ENCODE results near the gene GPR132.

Gene GPR132

DNA sequence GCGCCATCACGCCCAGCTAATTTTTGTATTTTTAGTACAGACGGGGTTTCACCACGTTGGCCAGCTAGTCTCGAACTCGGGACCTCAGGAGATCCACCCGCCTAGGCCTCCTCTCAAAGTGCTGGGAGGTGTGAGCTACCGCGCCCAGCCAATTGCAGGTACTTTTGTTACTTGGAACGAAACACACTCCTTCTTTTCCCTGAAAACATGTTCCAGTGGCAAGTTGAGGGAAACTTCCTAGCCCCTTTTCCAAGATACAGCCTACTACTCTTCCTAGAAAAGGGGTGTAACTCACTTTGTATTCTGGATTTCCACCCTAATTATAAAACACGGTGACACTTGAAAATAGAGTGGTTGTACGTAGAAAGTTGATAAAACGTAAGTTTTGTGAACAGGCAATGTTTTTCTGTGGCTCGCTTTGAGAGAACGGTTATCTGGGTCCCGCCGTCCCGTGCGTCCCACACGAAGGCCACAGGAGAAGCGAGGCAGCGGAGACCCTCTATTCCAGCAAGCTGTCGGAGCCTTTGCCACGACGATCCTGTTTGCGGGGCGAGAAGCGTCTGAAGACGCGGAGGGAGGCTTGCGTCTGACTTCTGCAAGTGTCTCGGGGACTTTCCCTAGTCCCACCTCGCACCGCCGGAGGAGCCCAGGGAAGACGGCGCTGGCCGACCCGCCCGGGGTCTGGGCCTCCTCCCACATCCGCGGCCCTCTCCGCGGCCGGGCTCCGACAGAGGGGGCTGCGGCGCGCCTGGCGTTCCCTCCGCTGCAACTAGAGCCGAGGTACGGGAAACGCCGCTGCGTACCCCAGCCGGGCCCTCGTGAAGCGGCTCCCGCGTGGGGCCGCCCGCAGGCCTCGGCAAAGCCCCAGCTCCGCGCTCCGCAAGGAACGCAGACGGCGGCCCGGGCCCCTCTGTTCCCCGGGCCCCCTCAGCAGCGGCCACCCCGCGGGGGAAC is 45.1 kb downstream of the GPR132 start:
- DNase-seq: peak; percentile 60

DNA sequence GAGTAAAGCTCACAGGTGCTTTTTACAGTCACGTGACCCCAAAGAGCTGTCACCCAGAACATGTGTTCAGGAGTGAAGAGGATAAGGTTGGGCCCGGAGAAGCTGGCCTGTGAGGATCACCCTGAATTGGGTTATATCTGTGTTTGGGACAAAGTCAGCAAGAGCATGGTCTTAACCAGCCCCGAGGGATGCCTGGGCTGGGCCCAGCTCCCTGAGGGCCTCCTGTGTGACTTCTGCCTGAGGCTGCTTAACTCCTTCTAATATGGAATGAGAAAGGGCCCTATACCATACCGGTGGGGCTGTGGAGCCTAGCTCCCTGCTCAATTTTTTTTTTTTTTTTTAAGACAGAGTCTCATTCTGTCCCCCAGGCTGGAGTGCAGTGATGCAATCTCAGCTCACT is 46.8 kb downstream of the GPR132 start:
- no peak for DNase-seq

DNA sequence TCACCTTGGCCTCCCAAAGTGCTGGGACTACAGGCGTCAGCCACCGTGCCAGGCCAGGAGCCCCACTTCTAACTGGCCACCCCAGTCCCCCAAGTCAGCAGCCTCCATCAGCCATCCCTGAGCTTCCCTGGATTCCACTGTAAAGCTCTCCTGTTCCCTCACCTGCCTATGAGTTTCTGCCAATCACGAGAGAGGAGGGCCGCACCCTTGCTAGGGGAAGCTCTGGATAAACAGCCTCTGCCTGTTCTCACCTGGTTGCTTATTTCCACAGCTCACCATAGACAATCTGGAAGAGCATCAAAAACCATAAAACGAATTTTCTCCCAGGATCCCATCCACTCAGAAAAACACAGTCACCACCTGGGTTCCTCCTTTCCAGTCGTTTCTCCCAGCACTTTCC is 49.3 kb downstream of the GPR132 start:
- DNase-seq: no peak

DNA sequence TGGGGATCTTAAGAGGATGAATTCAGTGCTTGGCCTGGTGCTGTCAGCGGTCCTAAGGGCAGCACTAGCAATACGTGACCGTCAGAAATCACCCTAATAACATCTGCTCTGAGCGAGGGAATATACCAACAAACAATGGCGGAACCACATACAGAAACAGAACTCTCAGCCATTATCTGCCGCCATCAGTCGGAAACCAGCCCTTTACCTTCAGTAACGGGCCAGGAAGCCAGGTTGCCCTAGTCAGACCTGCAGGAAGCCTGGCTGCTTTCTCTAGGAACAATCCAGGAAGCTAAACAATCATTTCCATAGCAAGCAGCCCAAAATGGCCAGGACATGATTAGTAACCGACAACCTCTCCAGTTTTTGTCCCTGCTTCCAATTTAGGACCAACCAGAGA is 50.0 kb downstream of the GPR132 start:
- peak; percentile 25 for DNase-seq

DNA sequence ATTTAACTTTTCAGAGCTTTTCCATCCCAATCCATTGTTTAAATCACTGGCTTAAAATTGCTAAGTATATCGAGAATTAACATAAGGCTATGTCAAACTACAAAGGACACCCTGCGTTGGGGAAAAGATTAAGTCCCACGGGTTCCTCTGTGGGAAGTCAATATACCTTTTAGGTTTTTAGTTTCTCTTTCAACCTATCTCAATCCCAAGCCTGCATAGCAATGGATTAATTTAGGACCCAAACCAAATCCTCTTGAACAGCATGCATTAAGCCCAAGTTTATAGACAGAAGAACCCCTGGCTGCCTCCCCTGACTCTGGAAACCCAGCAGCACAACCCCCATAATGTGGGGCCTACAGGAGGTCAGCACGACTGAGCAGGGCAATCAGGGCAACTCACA is 50.6 kb downstream of the GPR132 start:
- no peak for DNase-seq

DNA sequence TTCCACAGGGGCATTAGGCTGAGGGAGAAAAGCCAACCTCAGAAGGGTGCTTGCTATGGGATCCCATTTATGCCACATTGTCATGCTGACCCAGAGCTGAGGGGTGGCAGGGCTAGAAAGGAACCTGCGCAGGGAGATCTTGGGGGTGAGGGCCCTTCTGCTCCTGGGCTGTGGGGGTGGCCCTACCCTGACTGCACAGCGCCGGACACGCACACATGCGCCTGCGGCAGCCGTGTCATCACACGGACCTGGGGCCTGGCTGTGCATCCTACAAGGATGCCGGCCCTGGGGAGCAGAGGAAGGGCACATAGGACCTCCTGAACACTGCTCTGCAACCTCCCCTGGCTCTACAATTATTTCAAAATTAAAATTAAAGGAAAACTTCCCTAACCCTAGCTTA is 51.2 kb downstream of the GPR132 start:
- DNase-seq: no peak

DNA sequence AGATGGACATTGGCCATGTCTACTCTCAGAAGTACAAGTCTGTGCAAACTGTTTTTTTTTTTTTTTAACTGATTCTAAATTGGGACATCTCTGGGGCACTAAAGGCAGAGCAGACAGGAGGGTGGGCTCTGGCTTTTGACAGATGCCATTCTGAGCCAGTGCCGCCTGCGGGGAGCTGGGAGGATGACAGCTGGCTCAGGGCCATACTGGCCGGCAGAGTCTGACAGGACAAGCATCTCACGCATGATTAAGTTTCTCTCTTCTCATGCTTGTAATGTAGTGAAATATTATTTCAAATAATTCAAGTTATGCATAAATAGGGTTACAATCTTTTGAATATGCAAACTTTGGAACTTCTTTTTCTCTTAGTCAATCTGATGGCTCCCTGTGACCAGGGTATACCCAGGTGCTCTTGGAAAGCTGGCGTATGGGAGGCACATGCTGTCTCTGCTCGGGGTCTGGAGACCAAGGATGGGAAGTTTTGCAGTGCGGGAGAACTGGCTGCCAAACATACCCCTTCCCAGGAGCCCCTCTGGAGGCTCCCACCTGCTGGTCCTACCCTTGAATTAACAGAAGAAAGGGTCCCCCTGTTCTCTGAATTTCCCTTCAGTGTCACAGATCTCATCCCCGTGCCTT is 52.0 kb downstream of the GPR132 start:
- no peak for DNase-seq

DNA sequence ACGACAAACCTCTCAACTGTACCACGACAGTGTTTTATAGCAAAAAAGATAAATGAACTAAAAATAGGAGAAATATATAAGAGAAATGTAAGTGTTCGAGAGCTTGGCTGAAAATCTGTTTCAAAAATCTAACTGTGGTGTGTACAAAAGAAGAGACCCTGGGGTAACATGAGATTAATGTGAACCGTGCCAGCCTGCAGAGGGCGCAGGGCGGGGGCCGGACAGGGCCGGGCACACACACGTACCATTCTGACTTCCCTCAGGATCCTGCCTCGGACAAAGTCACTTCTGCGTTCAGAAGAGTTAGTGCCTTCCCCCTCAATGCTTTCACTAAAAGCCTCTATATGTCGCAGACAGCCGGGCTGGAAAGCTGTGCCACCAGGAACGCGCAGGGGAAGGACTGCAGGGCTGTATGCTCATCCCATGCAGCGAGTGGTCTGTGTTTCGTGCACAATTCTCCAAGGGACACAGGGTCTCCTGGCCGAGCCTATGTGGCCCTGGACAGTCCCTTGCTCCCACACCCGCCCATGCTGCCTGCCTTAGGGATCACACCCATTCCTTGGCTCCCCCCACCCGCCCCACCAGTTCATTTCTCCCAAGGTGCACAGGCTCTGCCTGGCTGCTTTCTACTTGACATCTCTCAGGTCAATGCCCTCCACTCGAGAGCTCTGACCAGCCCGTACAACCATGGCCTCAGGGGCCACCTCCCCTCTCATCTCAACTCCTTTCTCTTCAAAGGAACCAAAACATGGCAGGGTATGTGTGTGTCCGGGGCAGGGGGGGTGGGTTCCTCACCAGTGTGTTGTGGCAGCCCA is 52.9 kb downstream of the GPR132 start:
- no peak for DNase-seq

DNA sequence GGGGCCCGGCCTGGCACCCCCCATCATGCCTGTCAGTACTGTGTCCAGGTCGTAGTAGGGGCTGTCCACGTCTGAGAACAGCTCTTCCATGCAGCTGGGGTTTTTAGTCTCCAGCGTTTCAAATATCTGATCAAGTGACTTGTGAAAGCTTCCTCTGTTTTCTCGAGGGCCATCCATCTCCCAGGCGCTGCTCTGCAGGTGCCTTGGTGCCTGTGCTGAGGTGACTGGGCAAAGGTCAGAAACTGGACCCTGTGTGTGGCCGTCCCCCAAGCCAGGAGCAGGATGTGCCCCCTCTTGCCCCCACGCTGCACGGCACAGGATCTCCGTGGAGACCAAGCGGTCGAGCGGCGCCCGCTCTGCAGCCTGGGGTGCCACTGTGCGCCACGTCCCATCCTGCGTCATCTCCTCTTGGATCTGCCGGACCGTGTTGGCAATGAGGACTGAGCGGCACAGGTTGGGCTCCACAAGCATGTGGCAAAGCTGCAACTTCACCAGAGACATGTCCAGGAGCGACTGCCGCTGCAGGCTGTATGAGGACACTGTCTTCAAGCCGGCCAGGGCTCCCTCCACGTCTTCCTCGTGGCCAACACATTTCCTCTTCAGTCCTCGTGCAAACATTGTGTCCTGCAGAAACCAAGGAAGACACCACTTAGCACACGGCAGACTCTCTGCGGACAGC is 53.8 kb downstream of the GPR132 start:
- DNase-seq: no peak

DNA sequence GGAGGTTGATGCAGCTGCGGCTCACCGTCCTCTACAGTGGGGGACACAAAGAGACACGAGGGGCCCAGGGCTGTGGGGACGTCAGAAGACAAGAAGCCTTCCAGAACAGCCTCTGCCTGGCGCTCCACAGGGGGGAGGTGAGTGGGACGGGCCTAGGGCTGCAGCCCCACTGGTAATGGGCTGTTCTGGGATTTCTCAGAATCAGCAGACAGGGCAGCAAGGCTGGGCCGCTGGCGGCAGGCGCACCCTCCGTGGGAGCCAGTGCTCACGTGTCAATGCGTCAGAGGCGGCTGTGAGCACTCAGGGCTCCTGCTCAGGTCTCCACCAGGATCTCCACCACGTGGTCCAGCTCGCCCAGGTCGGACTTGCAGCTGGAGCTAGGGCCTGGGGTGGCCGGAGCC is 54.3 kb downstream of the GPR132 start:
- no peak for DNase-seq

DNA sequence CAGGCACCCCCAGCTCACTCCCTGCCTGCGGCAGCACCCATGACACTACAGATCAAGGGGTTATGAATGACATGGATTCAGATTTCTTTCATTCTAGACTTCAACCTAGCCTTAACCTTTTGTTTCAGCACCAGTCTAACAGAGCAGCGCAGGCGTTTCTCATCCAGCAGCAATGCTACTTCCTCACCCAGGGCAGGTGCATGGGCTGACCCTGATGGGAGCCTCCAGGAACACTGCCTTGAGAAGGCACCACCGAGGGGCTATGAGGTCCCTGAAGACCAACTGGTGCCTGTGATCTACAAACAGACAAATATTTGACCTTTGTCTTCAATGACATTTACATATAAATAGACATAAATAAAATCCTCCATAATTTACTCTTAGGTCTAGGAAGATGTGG is 55.1 kb downstream of the GPR132 start:
- no peak for DNase-seq

DNA sequence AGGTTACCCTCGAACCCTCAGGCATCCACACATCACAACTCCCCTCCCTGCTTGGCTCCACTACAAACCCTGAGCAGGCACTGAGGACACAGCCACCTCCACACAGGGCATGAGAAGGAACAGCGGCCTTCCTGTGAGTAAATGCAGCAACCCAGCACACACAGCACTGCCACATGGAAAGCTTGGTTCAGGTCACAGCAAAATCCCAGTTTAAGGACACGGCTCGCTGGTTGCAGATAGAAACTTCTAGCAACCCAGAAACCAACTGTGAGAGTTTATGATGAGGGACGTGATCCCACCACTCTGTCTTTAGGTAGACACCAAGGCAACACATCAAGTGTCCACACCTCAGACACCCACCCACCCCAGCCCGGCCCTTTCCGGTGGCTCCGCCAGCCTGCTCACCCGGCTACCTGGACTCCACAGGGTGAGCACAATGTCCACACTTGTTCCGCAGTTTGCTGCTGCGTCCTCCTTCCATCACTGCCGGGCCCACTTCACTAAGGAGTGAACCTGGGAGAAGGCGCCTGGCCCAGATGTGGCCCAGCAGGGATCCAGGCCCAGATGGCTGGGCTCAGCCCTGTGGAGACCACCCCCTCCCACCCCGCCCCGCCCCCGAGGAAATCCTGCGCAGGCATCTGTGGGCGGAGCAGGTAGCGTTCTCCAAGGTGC is 57.5 kb downstream of the GPR132 start:
- no peak for DNase-seq

DNA sequence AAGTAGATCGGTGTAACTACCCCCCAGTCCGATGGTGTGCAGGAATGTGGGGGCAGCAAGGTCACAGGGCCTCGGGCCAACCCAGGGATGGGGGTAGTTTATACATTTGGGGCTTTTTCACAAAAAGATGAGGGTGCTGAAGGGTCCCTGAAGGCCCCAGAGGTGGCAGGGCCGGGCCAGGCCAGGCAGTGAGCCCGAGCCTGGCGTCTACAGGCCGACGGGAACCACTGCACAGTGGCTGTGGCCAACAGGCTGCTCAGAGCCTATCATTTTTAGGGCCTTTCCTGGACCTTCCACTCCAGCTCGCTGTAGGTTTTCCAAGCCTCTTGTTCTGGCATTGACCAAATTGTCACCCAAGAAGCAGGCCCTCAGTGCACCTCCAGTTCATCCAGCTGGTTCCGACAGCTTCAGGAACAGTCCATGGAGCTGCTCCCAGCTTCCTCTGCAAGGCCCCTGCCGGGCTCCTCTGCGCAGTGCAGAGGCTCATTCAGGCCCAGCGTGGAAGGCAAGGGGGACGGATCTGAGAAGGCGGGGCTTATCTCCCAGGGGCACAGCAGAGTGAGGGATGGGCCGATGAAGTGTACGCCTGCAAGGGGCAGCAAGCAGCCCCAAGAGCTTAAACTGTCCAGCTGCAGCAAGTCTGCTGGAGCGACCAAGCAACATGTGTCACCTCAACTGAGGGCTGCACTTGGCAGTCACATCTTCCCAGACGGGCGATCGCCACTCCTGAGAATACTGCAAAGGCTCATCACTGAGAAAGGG is 58.2 kb downstream of the GPR132 start:
- no peak for DNase-seq

DNA sequence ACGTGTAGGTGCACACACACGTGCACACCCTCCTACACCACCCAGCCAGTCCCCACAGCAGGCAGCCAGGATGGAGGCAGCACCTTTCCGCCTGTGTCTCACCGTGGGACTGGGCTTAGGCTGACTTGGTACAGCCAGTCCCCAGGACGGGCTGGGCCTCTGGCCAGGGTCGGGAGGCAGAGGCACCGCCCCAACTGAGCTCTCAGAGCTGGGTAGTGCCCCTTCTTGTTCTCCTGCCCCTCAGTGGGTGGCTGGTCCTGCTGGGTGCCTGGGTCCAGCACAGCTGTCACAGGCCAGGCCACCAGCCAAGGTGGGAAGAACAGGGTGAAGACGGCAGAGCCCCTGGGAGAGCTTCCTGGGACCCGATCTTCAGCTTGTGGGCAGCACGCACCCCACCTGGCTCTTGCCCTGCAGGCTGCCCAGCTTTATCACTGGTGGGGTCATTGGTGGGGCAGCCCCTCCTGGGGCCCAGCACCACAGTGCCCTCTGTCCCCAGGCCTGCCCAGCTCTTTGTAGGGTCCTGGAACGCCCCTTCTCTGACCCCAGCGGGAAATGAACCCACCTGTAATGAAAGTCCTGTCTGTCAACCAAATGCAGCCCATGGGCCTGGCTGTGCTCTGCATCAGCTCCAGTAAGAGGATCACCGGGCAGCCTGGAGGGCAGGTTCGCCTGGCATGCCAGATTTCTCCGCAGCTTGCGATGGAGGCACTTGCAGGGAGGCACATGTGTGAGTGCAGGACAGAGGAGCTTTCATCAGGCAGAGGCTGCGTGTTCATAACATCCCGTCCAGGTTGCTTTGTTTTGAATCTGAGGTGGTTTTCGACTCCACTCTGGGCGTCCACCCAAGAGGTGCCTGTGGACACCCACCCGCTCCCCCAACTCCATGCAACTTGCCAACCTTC is 59.0 kb downstream of the GPR132 start:
- no peak for DNase-seq

DNA sequence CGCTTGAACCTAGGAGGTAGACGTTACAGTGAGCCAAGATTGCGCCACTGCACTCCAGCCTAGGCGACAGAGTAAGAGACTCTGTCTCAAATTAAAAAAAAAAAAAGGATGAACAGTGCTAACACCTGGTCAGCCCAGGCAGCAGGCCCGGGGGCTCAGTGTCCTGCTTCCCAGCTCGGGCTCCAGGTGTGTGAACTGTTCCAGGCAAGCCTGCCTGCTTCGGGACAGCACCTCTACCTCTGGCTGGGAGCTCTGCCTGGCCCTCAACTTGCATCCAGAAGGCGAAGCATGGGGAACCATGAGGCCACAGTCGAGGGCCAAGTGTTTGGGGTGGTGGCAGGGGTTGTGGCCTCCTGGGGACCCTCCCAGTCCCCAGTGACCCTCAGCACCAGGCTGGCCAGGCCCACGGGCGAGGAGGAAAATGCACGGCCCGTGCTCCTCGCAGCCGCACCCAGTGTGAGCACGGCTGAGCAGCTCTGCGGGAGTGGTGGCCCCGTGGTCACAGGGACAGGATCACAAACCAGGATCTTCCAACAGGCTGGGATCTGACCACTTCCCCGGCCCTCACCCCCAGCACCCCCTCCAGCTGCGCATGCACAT is 59.8 kb downstream of the GPR132 start:
- no peak for DNase-seq
